Measurements from ENCODE around the gene TFG.

TFG gene

GRCh38 chr3:100706365-100706764 lies 2.9 kb upstream of the TFG start:
- no peak for DNase-seq (ENCODE audit: low read depth, low spot score)
- TF ChIP-seq CTCF (IDR thresholded peaks at IDR 0.05; ENCODE audit: insufficient read depth, low read length, missing control alignments), result no peak
- no peak overlapping the region for H3K4me3 ChIP-seq (ENCODE audit: low read depth, low read length)
- ChIA-PET CTCF (interaction anchor here (2.2 kb wide), 1 partner anchor 103 kb away, joined by 6 read pairs; no protein-coding TSS in a partner anchor), POLR2A (no interaction called here)

GRCh38 chr3:100708644-100708988 lies 678 bp upstream of the TFG start:
- no peak for TF ChIP-seq CTCF (IDR thresholded peaks at IDR 0.05; ENCODE audit: insufficient read depth, low read length, missing control alignments)
- CTCF ChIA-PET, result interaction anchor here (1.1 to 2.2 kb wide), 2 partner anchors 10 to 105 kb away, joined by 3 to 6 read pairs; no protein-coding TSS in a partner anchor

GRCh38 chr3:100709842-100710260 lies 557 bp downstream of the TFG start:
- POLR2A ChIA-PET, result no interaction called here
- CTCF ChIA-PET, result interaction anchor here (0.7 to 2.9 kb wide), 9 partner anchors 9 to 487 kb away, joined by 3 to 14 read pairs (median 5); no protein-coding TSS in a partner anchor
- peak overlapping the region; percentile 94 for H3K4me3 ChIP-seq (ENCODE audit: low read depth, low read length)
- TF ChIP-seq CTCF (IDR thresholded peaks at IDR 0.05; ENCODE audit: insufficient read depth, low read length, missing control alignments), result no peak
- DNase-seq (ENCODE audit: low read depth, low spot score), result no peak

More at GRCh38 chr3:100708644-100708988, 678 bp upstream of the TFG start:
- POLR2A ChIA-PET, result interaction anchor here (0.6 to 0.7 kb wide), 2 partner anchors 223 to 1215 kb away, joined by 3 read pairs; no protein-coding TSS in a partner anchor
- peak overlapping the region; percentile 94 for H3K4me3 ChIP-seq (ENCODE audit: low read depth, low read length)
- DNase-seq (ENCODE audit: low read depth, low spot score), result no peak

GRCh38 chr3:100710261-100710968 lies 1.1 kb downstream of the TFG start:
- ChIA-PET CTCF (interaction anchor here (0.7 to 2.9 kb wide), 12 partner anchors 8 to 486 kb away, joined by 3 to 14 read pairs (median 4); no protein-coding TSS in a partner anchor), POLR2A (interaction anchor here (1.3 kb wide), 1 partner anchor 16 kb away, joined by 4 read pairs; no protein-coding TSS in a partner anchor)
- H3K4me3 ChIP-seq (ENCODE audit: low read depth, low read length), result peak overlapping the region; percentile 94
- peak; percentile 50 for TF ChIP-seq CTCF (IDR thresholded peaks at IDR 0.05; ENCODE audit: insufficient read depth, low read length, missing control alignments)
- DNase-seq (ENCODE audit: low read depth, low spot score), result peak; percentile 34

- no peak for DNase-seq (ENCODE audit: low read depth, low spot score)
- no peak for TF ChIP-seq CTCF (IDR thresholded peaks at IDR 0.05; ENCODE audit: insufficient read depth, low read length, missing control alignments)
- CTCF ChIA-PET, result interaction anchor here (0.8 to 3.6 kb wide), 2 partner anchors 82 to 252 kb away, joined by 3 to 16 read pairs; no protein-coding TSS in a partner anchor
- H3K4me3 ChIP-seq (ENCODE audit: low read depth, low read length), result no peak overlapping the region
- POLR2A ChIA-PET, result interaction anchor here (0.7 kb wide), 1 partner anchor 528 kb away, joined by 3 read pairs; no protein-coding TSS in a partner anchor
Observed at GRCh38 chr3:100715176-100715575, 5.9 kb downstream of the TFG start.

GRCh38 chr3:100717063-100717462 lies 7.8 kb downstream of the TFG start:
- H3K4me3 ChIP-seq (ENCODE audit: low read depth, low read length), result no peak overlapping the region
- no peak for TF ChIP-seq CTCF (IDR thresholded peaks at IDR 0.05; ENCODE audit: insufficient read depth, low read length, missing control alignments)
- ChIA-PET CTCF (no interaction called here), POLR2A (no interaction called here)
- no peak for DNase-seq (ENCODE audit: low read depth, low spot score)
